Measurements from ENCODE around the gene EBI3. TPM values are rescaled to one million over a fixed set of nuclear protein-coding genes. Genes with fewer than 3 reads are reported as not detected.

EBI3 gene
- total and polyA plus RNA-seq, 2 of the 8 experiments (the other 6 are each of a cell fraction or from before 2014, with no cell fraction given), result 0.99 to 8.4 TPM

GRCh38 chr19:4217429-4218264, 11.7 kb upstream of the EBI3 start:
- Histone ChIP-seq H2BK12ac (ENCODE audit: low read depth, low read length) (no peak overlapping the region), H2AK5ac (ENCODE audit: low read depth, low read length) (no peak overlapping the region), H3K4me3 (ENCODE audit: extremely low read depth in 1 of 4, insufficient read depth in 2 of 4, low read depth in 3 of 4, low read length in 4 of 4) (no peak overlapping the region), H3K27ac (ENCODE audit: low read depth, low read length) (no peak overlapping the region), H3K18ac (ENCODE audit: extremely low read depth, low read length) (no peak overlapping the region), H3K23ac (ENCODE audit: insufficient read length) (no peak overlapping the region), H4K91ac (replicated peaks; ENCODE audit: insufficient read length, low read length) (no peak overlapping the region), H3K14ac (ENCODE audit: insufficient read length) (no peak overlapping the region), H3K56ac (replicated peaks; ENCODE audit: insufficient read length, low read depth, low read length) (no peak overlapping the region), H3K4me2 (ENCODE audit: insufficient read depth in 1 of 2, low read depth in 2 of 2, low read length in 2 of 2) (no peak overlapping the region), H3K4ac (replicated peaks; ENCODE audit: insufficient read length, low read depth, low read length) (no peak overlapping the region), H3K9me3 (ENCODE audit: insufficient read depth in 2 of 2, low read depth in 1 of 2, low read length in 1 of 2) (peaks cover 0 to 2% of the 10 kb centered on the region in 2 experiments; a peak in 1 of 4 replicates), H2BK5ac (ENCODE audit: low read depth, low read length) (no peak overlapping the region), H2BK15ac (ENCODE audit: low read length) (no peak overlapping the region), H3K79me2 (ENCODE audit: control insufficient read depth in 1 of 2, insufficient read depth in 2 of 2, low read length in 2 of 2) (no peaks in the 10 kb centered on the region), H3K36me3 (ENCODE audit: control insufficient read depth in 2 of 4, insufficient read depth in 4 of 4, low read length in 3 of 4) (peaks cover 0 to 7% (median 2%) of the 10 kb centered on the region in 4 experiments; a peak in 4 of 8 replicates), H3K9ac (replicated peaks in 1 of 4; ENCODE audit: extremely low read depth in 1 of 4, low read depth in 3 of 4, low read length in 3 of 4) (no peak overlapping the region), H3K27me3 (replicated peaks in 1 of 4; ENCODE audit: control insufficient read depth in 3 of 4, extremely low read depth in 1 of 4, insufficient read depth in 3 of 4, low read length in 3 of 4) (no peaks in the 10 kb centered on the region), H3K23me2 (ENCODE audit: low read depth, low read length) (no peaks in the 10 kb centered on the region), H2BK120ac (replicated peaks; ENCODE audit: low read depth, low read length) (no peak overlapping the region), H4K20me1 (replicated peaks in 1 of 2; ENCODE audit: control insufficient read depth in 1 of 2, insufficient read depth in 2 of 2, low read length in 2 of 2) (peaks cover 2% of the 10 kb centered on the region in 2 experiments), H2AFZ (ENCODE audit: low read length) (no peak overlapping the region), H4K5ac (ENCODE audit: insufficient read length, low read depth, low read length) (no peak overlapping the region), H3K79me1 (ENCODE audit: low read depth, low read length) (no peaks in the 10 kb centered on the region), H3K4me1 (replicated peaks in 1 of 4; ENCODE audit: control insufficient read depth in 3 of 4, insufficient read depth in 4 of 4, low read length in 3 of 4) (no peaks in the 10 kb centered on the region), H4K8ac (ENCODE audit: extremely low read depth, insufficient read depth, low read length) (no peak overlapping the region), H2BK20ac (ENCODE audit: low read length) (no peak overlapping the region)
- WGBS, 2 experiments (ENCODE audit: extremely low coverage in 1 of 2, insufficient coverage in 1 of 2, insufficient read length in 1 of 2, insufficient replicate concordance in 2 of 2, low coverage in 1 of 2, low lambda C conversion rate in 2 of 2, missing lambda C conversion rate in 1 of 2), result 95% methylated on average over 51 of the region's 81 CpGs; no CpG with 5 or more reads in 1 of the 2 experiments
- ChIA-PET POLR2A (ENCODE audit: partially characterized antibody) (interaction anchor here (0.9 to 2.4 kb wide), 4 partner anchors 8 to 267 kb away, joined by 3 to 6 read pairs (median 4); no protein-coding TSS in a partner anchor), CTCF (ENCODE audit: partially characterized antibody) (interaction anchor here (1.2 to 2.0 kb wide), 3 partner anchors 10 to 51 kb away, joined by 3 to 7 read pairs (median 4); no protein-coding TSS in a partner anchor)
- FAIRE-seq, result no peak
- no peak for DNase-seq (ENCODE audit: low read depth in 1 of 2, low spot score in 2 of 2)
- no peak for TF ChIP-seq KDM4A (IDR thresholded peaks at IDR 0.05; ENCODE audit: low read depth, low read length, severe bottlenecking)
- no peak for TF ChIP-seq CHD1 (IDR thresholded peaks at IDR 0.05; ENCODE audit: low read depth, low read length)
- no peak for TF ChIP-seq TAF7 (optimal IDR thresholded peaks at IDR 0.05; ENCODE audit: borderline replicate concordance, low read depth, low read length)
- no peak for TF ChIP-seq EZH2 (IDR thresholded peaks at IDR 0.05; ENCODE audit: low read depth, low read length, severe bottlenecking)
- TF ChIP-seq NANOG (IDR thresholded peaks at IDR 0.05; ENCODE audit: insufficient read depth, low read depth, low read length, poor library complexity, severe bottlenecking), result no peak
- TF ChIP-seq TEAD4 (IDR thresholded peaks at IDR 0.05; ENCODE audit: low read depth, low read length), result no peak
- no peak for TF ChIP-seq NRF1 (IDR thresholded peaks at IDR 0.05; ENCODE audit: low read depth, low read length)
- TF ChIP-seq HDAC6 (IDR thresholded peaks at IDR 0.05; ENCODE audit: low read depth, low read length), result no peak
- no peak for TF ChIP-seq BCL11A (IDR thresholded peaks at IDR 0.05; ENCODE audit: low read depth in 2 of 2, low read length in 2 of 2)
- TF ChIP-seq BRCA1 (IDR thresholded peaks at IDR 0.05; ENCODE audit: low read depth, low read length), result no peak
- no peak for TF ChIP-seq SIN3A (conservative IDR thresholded peaks at IDR 0.05 in 1 of 2, IDR thresholded peaks at IDR 0.05 in 1 of 2; ENCODE audit: low read depth in 1 of 2, low read length in 2 of 2)
- no peak for TF ChIP-seq GTF2F1 (IDR thresholded peaks at IDR 0.05; ENCODE audit: borderline replicate concordance, low read depth, low read length)

Data from H1 (cell line).